ENCODE data around the gene NFATC1.

DNA sequence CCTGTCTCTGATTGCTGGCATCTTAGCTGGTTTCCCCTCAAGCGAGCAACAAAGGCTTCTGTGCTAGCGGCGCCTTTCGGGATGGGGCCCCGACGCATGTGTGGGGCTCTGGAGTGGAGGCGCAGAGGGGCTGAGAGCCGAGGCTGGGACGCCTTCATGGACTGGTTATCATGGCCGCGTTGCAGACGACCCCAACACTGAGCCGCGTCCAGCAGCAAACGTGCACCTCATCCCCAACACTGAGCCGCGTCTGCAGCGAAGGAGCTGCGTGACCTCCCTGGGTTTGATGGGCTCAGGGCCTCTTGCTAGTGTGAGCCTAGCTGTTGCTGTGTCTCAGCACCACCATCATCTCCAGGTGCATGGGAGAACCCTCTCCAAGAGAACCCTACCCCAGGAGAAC lies 160.2 kb downstream of the NFATC1 start:
- no peak for TF ChIP-seq TAF1 (IDR thresholded peaks at IDR 0.05; ENCODE audit: borderline replicate concordance, insufficient read depth, low read length)
- TF ChIP-seq SIN3A (IDR thresholded peaks at IDR 0.05; ENCODE audit: borderline replicate concordance, insufficient read depth, low read length) = no peak
- no peak for TF ChIP-seq FOXP2 (optimal IDR thresholded peaks at IDR 0.05; ENCODE audit: borderline replicate concordance, extremely low read depth, extremely low read length, insufficient read depth)
